ENCODE results near the gene RPRD1B. TPM values are rescaled to one million over a fixed set of nuclear protein-coding genes. Genes with fewer than 3 reads are reported as not detected.

Gene RPRD1B
- total and polyA plus RNA-seq, 2 of the 8 experiments (the other 6 are each of a cell fraction or from before 2014, with no cell fraction given), result 10.3 to 20.9 TPM

- Histone ChIP-seq H3K56ac (replicated peaks; ENCODE audit: insufficient read length, low read depth, low read length) (peak overlapping the region; percentile 83), H3K79me1 (ENCODE audit: low read depth, low read length) (no peaks in the 10 kb centered on the region), H4K5ac (ENCODE audit: insufficient read length, low read depth, low read length) (no peak overlapping the region), H2BK120ac (replicated peaks; ENCODE audit: low read depth, low read length) (no peak overlapping the region), H2AFZ (ENCODE audit: low read length) (no peak overlapping the region), H4K91ac (replicated peaks; ENCODE audit: insufficient read length, low read length) (no peak overlapping the region), H3K36me3 (ENCODE audit: control insufficient read depth in 2 of 4, insufficient read depth in 4 of 4, low read length in 3 of 4) (peaks cover 18 to 62% (median 36%) of the 10 kb centered on the region in 4 experiments), H3K4ac (replicated peaks; ENCODE audit: insufficient read length, low read depth, low read length) (no peak overlapping the region), H4K8ac (ENCODE audit: extremely low read depth, insufficient read depth, low read length) (no peak overlapping the region), H3K4me3 (ENCODE audit: extremely low read depth in 1 of 4, insufficient read depth in 2 of 4, low read depth in 3 of 4, low read length in 4 of 4) (no peak overlapping the region), H3K79me2 (ENCODE audit: control insufficient read depth in 1 of 2, insufficient read depth in 2 of 2, low read length in 2 of 2) (0 out of 4 replicates have a peak, but pooled peaks cover 0 to 2% of the 10 kb centered on the region in 2 experiments), H2AK5ac (ENCODE audit: low read depth, low read length) (no peak overlapping the region), H3K4me1 (replicated peaks in 1 of 4; ENCODE audit: control insufficient read depth in 3 of 4, insufficient read depth in 4 of 4, low read length in 3 of 4) (no peaks in the 10 kb centered on the region), H3K14ac (ENCODE audit: insufficient read length) (no peak overlapping the region), H4K20me1 (replicated peaks in 1 of 2; ENCODE audit: control insufficient read depth in 1 of 2, insufficient read depth in 2 of 2, low read length in 2 of 2) (peaks cover 0 to 2% of the 10 kb centered on the region in 2 experiments), H3K23ac (ENCODE audit: insufficient read length) (no peak overlapping the region), H2BK5ac (ENCODE audit: low read depth, low read length) (no peak overlapping the region), H3K18ac (ENCODE audit: extremely low read depth, low read length) (no peak overlapping the region), H3K27ac (ENCODE audit: low read depth, low read length) (no peak overlapping the region), H2BK12ac (ENCODE audit: low read depth, low read length) (no peak overlapping the region), H2BK20ac (ENCODE audit: low read length) (no peak overlapping the region), H3K9me3 (ENCODE audit: insufficient read depth in 2 of 2, low read depth in 1 of 2, low read length in 1 of 2) (no peaks in the 10 kb centered on the region), H3K4me2 (ENCODE audit: insufficient read depth in 1 of 2, low read depth in 2 of 2, low read length in 2 of 2) (no peak overlapping the region), H3K27me3 (replicated peaks in 1 of 4; ENCODE audit: control insufficient read depth in 3 of 4, extremely low read depth in 1 of 4, insufficient read depth in 3 of 4, low read length in 3 of 4) (no peaks in the 10 kb centered on the region), H3K9ac (replicated peaks in 1 of 4; ENCODE audit: extremely low read depth in 1 of 4, low read depth in 3 of 4, low read length in 3 of 4) (no peak overlapping the region), H2BK15ac (ENCODE audit: low read length) (no peak overlapping the region), H3K23me2 (ENCODE audit: low read depth, low read length) (no peaks in the 10 kb centered on the region; the same call in 1 of the 2 replicates)
- POLR2A ChIA-PET (ENCODE audit: partially characterized antibody), result interaction anchor here (1.4 kb wide), 1 partner anchor 10 kb away, joined by 4 read pairs; no protein-coding TSS in a partner anchor
- TF ChIP-seq CTBP2 (IDR thresholded peaks at IDR 0.05; ENCODE audit: borderline replicate concordance, insufficient read depth, insufficient read length, low read length) (no peak), YY1 (IDR thresholded peaks at IDR 0.05; ENCODE audit: low read depth, low read length) (no peak), KDM4A (IDR thresholded peaks at IDR 0.05; ENCODE audit: low read depth, low read length, severe bottlenecking) (no peak), HDAC2 (IDR thresholded peaks at IDR 0.05; ENCODE audit: borderline replicate concordance in 1 of 2, low read depth in 2 of 2, low read length in 2 of 2) (no peak), RBBP5 (IDR thresholded peaks at IDR 0.05; ENCODE audit: borderline replicate concordance, low read depth, low read length) (no peak), SP2 (IDR thresholded peaks at IDR 0.05; ENCODE audit: low read length) (no peak), SIN3A (conservative IDR thresholded peaks at IDR 0.05 in 1 of 2, IDR thresholded peaks at IDR 0.05 in 1 of 2; ENCODE audit: low read depth in 1 of 2, low read length in 2 of 2) (no peak), SIX5 (IDR thresholded peaks at IDR 0.05; ENCODE audit: low read depth, low read length) (no peak), ASH2L (IDR thresholded peaks at IDR 0.05; ENCODE audit: low read length) (no peak), TCF12 (IDR thresholded peaks at IDR 0.05; ENCODE audit: low read depth, low read length) (no peak), CHD1 (IDR thresholded peaks at IDR 0.05; ENCODE audit: low read depth, low read length) (no peak), CHD2 (IDR thresholded peaks at IDR 0.05; ENCODE audit: low read length) (no peak)
- DNase-seq (ENCODE audit: low read depth in 1 of 2, low spot score in 2 of 2) (peak in 1 of 2 experiments; percentile 47), FAIRE-seq (no peak)
- WGBS, 2 experiments (ENCODE audit: extremely low coverage in 1 of 2, insufficient coverage in 1 of 2, insufficient read length in 1 of 2, insufficient replicate concordance in 2 of 2, low coverage in 1 of 2, low lambda C conversion rate in 2 of 2, missing lambda C conversion rate in 1 of 2), result 90% methylated on average over 5 of the region's 5 CpGs; no CpG with 5 or more reads in 1 of the 2 experiments
- CTCF ChIA-PET (ENCODE audit: partially characterized antibody), result interaction anchor here (1.1 to 3.6 kb wide), 4 partner anchors 10 to 162 kb away, joined by 3 to 18 read pairs (median 4); no protein-coding TSS in a partner anchor
Measured at GRCh38 chr20:38060536-38060935, 27.0 kb downstream of the RPRD1B start.
